Measurements from ENCODE around the gene CLIC2. TPM values are rescaled to one million over a fixed set of nuclear protein-coding genes. Genes with fewer than 3 reads are reported as not detected.

Gene CLIC2
- polyA plus RNA-seq, 1 donor (not counting 4 experiments of a cell fraction or from before 2014, with no cell fraction given) = 0.49 TPM

- no peaks in the 10 kb centered on the region for H3K36me3 ChIP-seq (ENCODE audit: control insufficient read depth in 2 of 2, extremely low read depth in 1 of 2, insufficient read depth in 2 of 2, low read length in 2 of 2)
- no peaks in the 10 kb centered on the region for H3K9me1 ChIP-seq (ENCODE audit: control insufficient read depth, extremely low read depth, insufficient read depth, low read length)
- H3K4me1 ChIP-seq (ENCODE audit: control insufficient read depth, extremely low read depth, insufficient read depth, low read length) = no peaks in the 10 kb centered on the region
- H3K9ac ChIP-seq (ENCODE audit: control insufficient read depth, extremely low read depth, insufficient read depth, low read length) = no peak overlapping the region
- FAIRE-seq (no peak), DNase-seq (ENCODE audit: low read depth, low spot score) (no peak)
- no peak overlapping the region for H3K27ac ChIP-seq (ENCODE audit: control insufficient read depth, insufficient read depth, low read length)
- H3K27me3 ChIP-seq (ENCODE audit: control insufficient read depth, extremely low read depth, insufficient read depth, low read length) = no peaks in the 10 kb centered on the region
- no peaks in the 10 kb centered on the region for H3K9me3 ChIP-seq (ENCODE audit: control insufficient read depth, low read depth, low read length)
- H3K4me3 ChIP-seq (ENCODE audit: control insufficient read depth in 2 of 3, extremely low read depth in 1 of 3, insufficient read depth in 2 of 3, low read depth in 1 of 3, low read length in 3 of 3) = no peak overlapping the region
- H3K4me2 ChIP-seq (ENCODE audit: control insufficient read depth, extremely low read depth, insufficient read depth, low read depth, low read length) = no peak overlapping the region
- TF ChIP-seq CTCF (optimal IDR thresholded peaks at IDR 0.05 in 1 of 3, IDR thresholded peaks at IDR 0.05 in 1 of 3, conservative IDR thresholded peaks at IDR 0.05 in 1 of 3; ENCODE audit: extremely low read depth in 1 of 3, insufficient read depth in 2 of 3, low read length in 3 of 3) = no peak
- TF ChIP-seq EZH2 (IDR thresholded peaks at IDR 0.05; ENCODE audit: low read length) = no peak
- no peaks in the 10 kb centered on the region for H3K79me2 ChIP-seq (ENCODE audit: control insufficient read depth, insufficient read depth, low read length)
- H4K20me1 ChIP-seq (ENCODE audit: control insufficient read depth, extremely low read depth, insufficient read depth, low read length) = no peaks in the 10 kb centered on the region
- H2AFZ ChIP-seq (ENCODE audit: control insufficient read depth, low read length) = no peak overlapping the region
- dilution Hi-C loops (cut with MboI; ENCODE audit: extremely low pct_ligation_motif_present, low sequenced_read_pairs) = no loop called here
Observed at GRCh38 chrX:155293771-155294170, 40.6 kb downstream of the CLIC2 start.

GRCh38 chrX:155279873-155280272, 54.5 kb downstream of the CLIC2 start:
- TF ChIP-seq EZH2 (IDR thresholded peaks at IDR 0.05; ENCODE audit: low read length) (no peak), CTCF (optimal IDR thresholded peaks at IDR 0.05 in 1 of 3, IDR thresholded peaks at IDR 0.05 in 1 of 3, conservative IDR thresholded peaks at IDR 0.05 in 1 of 3; ENCODE audit: extremely low read depth in 1 of 3, insufficient read depth in 2 of 3, low read length in 3 of 3) (no peak)
- Histone ChIP-seq H3K27ac (ENCODE audit: control insufficient read depth, insufficient read depth, low read length) (no peak overlapping the region), H3K9me1 (ENCODE audit: control insufficient read depth, extremely low read depth, insufficient read depth, low read length) (no peaks in the 10 kb centered on the region), H3K27me3 (ENCODE audit: control insufficient read depth, extremely low read depth, insufficient read depth, low read length) (no peaks in the 10 kb centered on the region), H4K20me1 (ENCODE audit: control insufficient read depth, extremely low read depth, insufficient read depth, low read length) (no peaks in the 10 kb centered on the region), H2AFZ (ENCODE audit: control insufficient read depth, low read length) (no peak overlapping the region), H3K9ac (ENCODE audit: control insufficient read depth, extremely low read depth, insufficient read depth, low read length) (no peak overlapping the region), H3K4me2 (ENCODE audit: control insufficient read depth, extremely low read depth, insufficient read depth, low read depth, low read length) (no peak overlapping the region), H3K36me3 (ENCODE audit: control insufficient read depth in 2 of 2, extremely low read depth in 1 of 2, insufficient read depth in 2 of 2, low read length in 2 of 2) (no peaks in the 10 kb centered on the region), H3K9me3 (ENCODE audit: control insufficient read depth, low read depth, low read length) (no peaks in the 10 kb centered on the region), H3K4me3 (ENCODE audit: control insufficient read depth in 2 of 3, extremely low read depth in 1 of 3, insufficient read depth in 2 of 3, low read depth in 1 of 3, low read length in 3 of 3) (no peak overlapping the region), H3K79me2 (ENCODE audit: control insufficient read depth, insufficient read depth, low read length) (no peaks in the 10 kb centered on the region), H3K4me1 (ENCODE audit: control insufficient read depth, extremely low read depth, insufficient read depth, low read length) (no peaks in the 10 kb centered on the region)
- no peak for FAIRE-seq
- no peak for DNase-seq (ENCODE audit: low read depth, low spot score)
- dilution Hi-C loops (cut with MboI; ENCODE audit: extremely low pct_ligation_motif_present, low sequenced_read_pairs) = no loop called here

Measured in keratinocyte (primary cell).